Smooth muscle cell (in vitro differentiated cells): ENCODE data around the gene MON2. TPM values are rescaled to one million over a fixed set of nuclear protein-coding genes. Genes with fewer than 3 reads are reported as not detected.
"Not testable (repeated sequence)": the region's sequence is repeated elsewhere in the genome, so short reads cannot be mapped to it uniquely, and the experiment has no call there.

Experiments used
- DNase-seq: peaks from one replicate; lab custom pipeline; 2025; ENCODE audit not compliant: unreplicated experiment; lab: John Stamatoyannopoulos, UW
- H2AFZ ChIP-seq: fragments of 200-600 bp; sonication (generic); 2 replicates; pipeline ENCODE4 v1.6.0; 2016; ENCODE audit warnings: antibody characterized with exemption, low read depth, mild to moderate bottlenecking
- H3F3A ChIP-seq: fragments of 200-600 bp; sonication (generic); 2 replicates; pipeline ENCODE4 v1.6.0; 2017; ENCODE audit warnings: antibody characterized with exemption, low read depth
- H3K27ac ChIP-seq: fragments of 200-600 bp; sonication (generic); 2 replicates; pipeline ENCODE4 v1.5.1; 2016; ENCODE audit warnings: low read depth, mild to moderate bottlenecking
- H3K27me3 ChIP-seq: fragments of 200-600 bp; sonication (generic); 2 replicates; pipeline ENCODE4 v1.6.1; 2016; ENCODE audit warnings: low read depth, mild to moderate bottlenecking
- H3K36me3 ChIP-seq: fragments of 200-600 bp; sonication (generic); 2 replicates; pipeline ENCODE4 v1.5.1; 2016; ENCODE audit warnings: low read depth
- H3K4me1 ChIP-seq: fragments of 200-600 bp; sonication (generic); 2 replicates; pipeline ENCODE4 v1.5.1; 2016; ENCODE audit warnings: low read depth
- H3K4me2 ChIP-seq: fragments of 200-600 bp; sonication (generic); 2 replicates; pipeline ENCODE4 v1.6.0; 2016; ENCODE audit warnings: mild to moderate bottlenecking
- H3K4me3 ChIP-seq: fragments of 200-600 bp; sonication (generic); 2 replicates; pipeline ENCODE4 v1.5.1; 2016; ENCODE audit warnings: mild to moderate bottlenecking
- H3K79me2 ChIP-seq: fragments of 200-600 bp; sonication (generic); 2 replicates; pipeline ENCODE4 v1.6.0; 2016; ENCODE audit warnings: low read depth, mild to moderate bottlenecking
- H3K9ac ChIP-seq: fragments of 200-600 bp; sonication (generic); 2 replicates; pipeline ENCODE4 v1.6.0; 2016; ENCODE audit warnings: low read depth
- H3K9me3 ChIP-seq: fragments of 200-600 bp; sonication (generic); replicated peaks from 2 replicates; pipeline ENCODE4 v1.5.1; 2016; ENCODE audit warnings: low read depth
- H4K20me1 ChIP-seq: fragments of 200-600 bp; sonication (generic); 2 replicates; pipeline ENCODE4 v1.6.0; 2016; ENCODE audit warnings: low read depth
- CTCF ChIP-seq: fragments of 200-600 bp; sonication (generic); IDR thresholded peaks from 2 replicates; pipeline ENCODE4 v1.5.1; 2017; ENCODE audit warnings: borderline replicate concordance, mild to moderate bottlenecking, antibody characterized with exemption; ENCODE audit not compliant: insufficient read depth, poor library complexity, severe bottlenecking
- WGBS: methylation state at CpG from one replicate; pipeline ENCODE4 v1.1.7; 2016; ENCODE audit warnings: low lambda C conversion rate; 5-methylcytosine and 5-hydroxymethylcytosine counted together
- polyA plus RNA-seq: library from polyadenylated mRNA; unstranded; fragments of >200 nt; fragmentation: Nextera tagmentation; extraction: Ambion mirVana; gene quantifications from 2 replicates; pipeline ENCODE4 v1.2.1, GENCODE V29; 2016
- total RNA-seq: library from RNA; depleted of rRNA; stranded (reverse); fragments of >200 nt; gene quantifications from 2 replicates; pipeline ENCODE4 v1.2.3, GENCODE V29; 2014

Gene MON2
- total and polyA plus RNA-seq, 2 experiments from 2014 or later, result 18.1 to 72.5 TPM

GRCh38 chr12:62543741-62544140 is 77.1 kb downstream of the MON2 start:
- 86% methylated on average over 3 of the region's 3 CpGs for WGBS
- H3K27me3 ChIP-seq, result no peaks in the 10 kb centered on the region
- H4K20me1 ChIP-seq, result no peaks in the 10 kb centered on the region
- no peaks in the 10 kb centered on the region for H3F3A ChIP-seq
- DNase-seq, result no peak
- peaks cover 11% of the 10 kb centered on the region for H3K36me3 ChIP-seq
- H3K4me3 ChIP-seq, result no peak overlapping the region
- TF ChIP-seq CTCF, result no peak
- H2AFZ ChIP-seq, result no peak overlapping the region
- H3K4me1 ChIP-seq, result no peaks in the 10 kb centered on the region
- H3K79me2 ChIP-seq, result no peaks in the 10 kb centered on the region
- H3K27ac ChIP-seq, result no peak overlapping the region
- H3K4me2 ChIP-seq, result no peak overlapping the region
- no peak overlapping the region for H3K9ac ChIP-seq
- no peaks in the 10 kb centered on the region for H3K9me3 ChIP-seq

- H3K27ac ChIP-seq, result no peak overlapping the region
- no peaks in the 10 kb centered on the region for H4K20me1 ChIP-seq
- H3K79me2 ChIP-seq, result no peaks in the 10 kb centered on the region
- H3K4me3 ChIP-seq, result no peak overlapping the region
- no peaks in the 10 kb centered on the region for H3F3A ChIP-seq
- no peaks in the 10 kb centered on the region for H3K27me3 ChIP-seq
- H3K9me3 ChIP-seq, result no peaks in the 10 kb centered on the region
- no peak for DNase-seq
- WGBS, result 97% methylated on average over 5 of the region's 5 CpGs
- no peak overlapping the region for H3K9ac ChIP-seq
- H3K36me3 ChIP-seq, result peaks cover 20% of the 10 kb centered on the region
- no peak overlapping the region for H2AFZ ChIP-seq
- no peaks in the 10 kb centered on the region for H3K4me1 ChIP-seq
- H3K4me2 ChIP-seq, result no peak overlapping the region
- TF ChIP-seq CTCF, result no peak
Measured at GRCh38 chr12:62552906-62553556, 86.4 kb downstream of the MON2 start.

DNA sequence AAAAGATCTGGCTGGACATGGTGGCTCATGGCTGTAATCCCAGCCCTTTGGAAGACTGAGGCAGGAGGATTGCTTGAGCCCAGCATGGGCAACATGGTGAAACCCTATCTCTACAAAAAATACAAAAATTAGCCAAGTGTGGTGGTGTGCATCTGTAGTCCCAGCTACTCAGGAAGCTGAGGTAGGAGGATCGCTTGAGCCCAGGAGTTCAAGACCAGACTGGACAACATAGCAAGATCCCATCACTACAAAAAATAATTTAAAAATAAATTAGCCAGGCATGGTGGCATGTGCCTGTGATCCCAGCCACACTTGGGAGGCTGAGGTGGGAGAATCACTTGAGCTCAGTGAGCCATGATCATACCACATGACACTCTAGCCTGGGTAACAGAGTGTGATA is 92.7 kb downstream of the MON2 start:
- not testable (repeated sequence) for H3F3A ChIP-seq, H3K4me1 ChIP-seq, H2AFZ ChIP-seq, H3K27me3 ChIP-seq, H3K9ac ChIP-seq, H3K4me3 ChIP-seq, H4K20me1 ChIP-seq, H3K27ac ChIP-seq, H3K79me2 ChIP-seq, H3K9me3 ChIP-seq, H3K4me2 ChIP-seq, DNase-seq
- 100% methylated on average over 1 of the region's 1 CpG for WGBS
- peaks cover 25% of the 10 kb centered on the region for H3K36me3 ChIP-seq

DNA sequence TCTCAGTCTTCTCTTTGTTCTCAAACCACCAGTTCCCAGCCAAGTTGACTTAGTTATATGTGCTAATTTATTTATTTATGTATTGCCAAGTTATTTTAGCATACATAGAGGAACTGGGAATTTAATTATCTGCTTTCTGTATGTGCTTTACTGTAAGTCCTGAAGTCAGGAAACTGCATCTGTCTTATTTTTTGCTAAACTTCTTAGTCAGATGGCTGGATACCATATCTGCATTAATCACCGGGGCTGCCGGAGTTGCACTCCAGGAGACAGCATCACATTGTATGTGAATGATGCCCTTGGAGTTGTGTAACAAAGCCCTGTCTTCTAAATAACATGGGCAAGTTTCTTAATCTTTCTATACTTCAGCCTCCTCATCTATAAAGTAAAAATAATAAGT is 96.2 kb downstream of the MON2 start:
- Histone ChIP-seq H3K4me2 (no peak overlapping the region), H3K27me3 (no peaks in the 10 kb centered on the region), H3K4me3 (no peak overlapping the region), H3K79me2 (no peaks in the 10 kb centered on the region), H4K20me1 (no peaks in the 10 kb centered on the region), H3K9ac (no peak overlapping the region), H3K9me3 (no peaks in the 10 kb centered on the region), H3F3A (no peaks in the 10 kb centered on the region), H3K27ac (no peak overlapping the region), H3K36me3 (peaks cover 28% of the 10 kb centered on the region), H3K4me1 (no peaks in the 10 kb centered on the region), H2AFZ (no peak overlapping the region)
- no peak for DNase-seq
- 73% methylated on average over 2 of the region's 2 CpGs for WGBS
- TF ChIP-seq CTCF, result no peak
